ENCODE data around the gene CYB5RL. TPM values are rescaled to one million over a fixed set of nuclear protein-coding genes. Genes with fewer than 3 reads are reported as not detected.

The CYB5RL gene
- total and polyA plus RNA-seq, 2 donors (not counting 3 experiments of a cell fraction or from before 2014, with no cell fraction given): 5.8 to 8.6 TPM

DNA sequence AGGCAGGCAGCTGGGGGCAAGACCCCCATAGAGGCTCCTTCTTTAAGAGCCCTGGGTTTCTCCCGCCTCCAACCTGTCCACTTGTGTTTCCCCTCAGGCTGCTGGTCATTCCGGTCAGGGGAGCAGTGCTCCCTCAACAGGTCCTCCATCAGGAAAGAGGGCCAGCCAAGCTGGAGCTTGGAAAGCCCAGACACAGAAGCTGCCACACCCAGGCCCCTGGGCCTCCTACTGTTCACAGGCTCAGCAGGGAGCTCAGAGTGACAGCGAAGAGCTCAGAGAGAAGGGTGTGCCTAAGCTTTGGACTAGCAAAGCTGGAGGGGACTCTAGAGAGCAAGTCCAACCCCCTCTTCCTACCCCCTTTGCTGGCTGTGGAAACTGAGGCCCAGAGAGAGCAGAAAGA lies 36.8 kb downstream of the CYB5RL start:
- no peak overlapping the region for H3K9ac ChIP-seq (replicated peaks; ENCODE audit: extremely low read depth, insufficient read depth, low read length)
- no peak for DNase-seq (ENCODE audit: low read depth, low spot score)

More for the DNA sequence above, 36.8 kb downstream of the CYB5RL start:
- intact Hi-C loops (cut with micrococcal nuclease) (no loop called here), dilution Hi-C loops (cut with MboI; ENCODE audit: extremely low pct_ligation_motif_present, low sequenced_read_pairs) (no loop called here)
- Histone ChIP-seq H3K27me3 (ENCODE audit: control insufficient read depth in 2 of 2, insufficient read depth in 2 of 2, low read length in 2 of 2) (no peaks in the 10 kb centered on the region), H3K9me3 (replicated peaks; ENCODE audit: control insufficient read depth, insufficient read depth, low read length) (no peaks in the 10 kb centered on the region), H3K79me2 (ENCODE audit: control insufficient read depth, insufficient read depth, low read length) (no peaks in the 10 kb centered on the region), H3K4me1 (ENCODE audit: control insufficient read depth, extremely low read depth, insufficient read depth, low read length) (no peaks in the 10 kb centered on the region), H2AFZ (ENCODE audit: low read depth, low read length) (no peak overlapping the region), H3K4me2 (ENCODE audit: insufficient read depth, low read length) (no peak overlapping the region), H4K20me1 (replicated peaks; ENCODE audit: control insufficient read depth, extremely low read depth, insufficient read depth, low read length) (no peaks in the 10 kb centered on the region), H3K9me1 (replicated peaks; ENCODE audit: control insufficient read depth, extremely low read depth, insufficient read depth, low read length) (no peaks in the 10 kb centered on the region), H3K27ac (ENCODE audit: insufficient read depth, low read depth, low read length) (no peak overlapping the region), H3K36me3 (ENCODE audit: control insufficient read depth in 2 of 2, extremely low read depth in 1 of 2, insufficient read depth in 2 of 2, low read length in 2 of 2) (no peaks in the 10 kb centered on the region), H3K4me3 (replicated peaks in 1 of 3; ENCODE audit: insufficient read depth in 1 of 3, low read depth in 1 of 3, low read length in 3 of 3) (no peak overlapping the region)
- BruUV-seq (replicated peaks): no TSS peak
- ChIA-PET POLR2A (interaction anchor here (0.5 kb wide), 1 partner anchor 487 kb away, joined by 3 read pairs; no protein-coding TSS in a partner anchor), CTCF (interaction anchor here (0.9 to 1.4 kb wide), 4 partner anchors 9 to 42 kb away, joined by 3 to 4 read pairs (median 3); no protein-coding TSS in a partner anchor)
- FAIRE-seq: no peak
- TF ChIP-seq, protein P1, sequence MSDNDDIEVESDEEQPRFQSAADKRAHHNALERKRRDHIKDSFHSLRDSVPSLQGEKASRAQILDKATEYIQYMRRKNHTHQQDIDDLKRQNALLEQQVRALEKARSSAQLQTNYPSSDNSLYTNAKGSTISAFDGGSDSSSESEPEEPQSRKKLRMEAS (IDR thresholded peaks at IDR 0.05; ENCODE audit: insufficient read depth, insufficient read length): no peak
- no peak for TF ChIP-seq GATA2 (IDR thresholded peaks at IDR 0.05; ENCODE audit: insufficient read depth, insufficient read length, low read depth, low read length)
- no peak for TF ChIP-seq POLR2A (IDR thresholded peaks at IDR 0.05; ENCODE audit: low read depth, low read length)
- no peak for TF ChIP-seq JUN (IDR thresholded peaks at IDR 0.05; ENCODE audit: borderline replicate concordance, insufficient read depth, insufficient read length, low read depth)
- TF ChIP-seq EZH2 (IDR thresholded peaks at IDR 0.05; ENCODE audit: borderline replicate concordance, low read depth, low read length, severe bottlenecking): no peak
- no peak for TF ChIP-seq MYC (IDR thresholded peaks at IDR 0.05; ENCODE audit: low read depth, low read length)
- TF ChIP-seq, protein P2, sequence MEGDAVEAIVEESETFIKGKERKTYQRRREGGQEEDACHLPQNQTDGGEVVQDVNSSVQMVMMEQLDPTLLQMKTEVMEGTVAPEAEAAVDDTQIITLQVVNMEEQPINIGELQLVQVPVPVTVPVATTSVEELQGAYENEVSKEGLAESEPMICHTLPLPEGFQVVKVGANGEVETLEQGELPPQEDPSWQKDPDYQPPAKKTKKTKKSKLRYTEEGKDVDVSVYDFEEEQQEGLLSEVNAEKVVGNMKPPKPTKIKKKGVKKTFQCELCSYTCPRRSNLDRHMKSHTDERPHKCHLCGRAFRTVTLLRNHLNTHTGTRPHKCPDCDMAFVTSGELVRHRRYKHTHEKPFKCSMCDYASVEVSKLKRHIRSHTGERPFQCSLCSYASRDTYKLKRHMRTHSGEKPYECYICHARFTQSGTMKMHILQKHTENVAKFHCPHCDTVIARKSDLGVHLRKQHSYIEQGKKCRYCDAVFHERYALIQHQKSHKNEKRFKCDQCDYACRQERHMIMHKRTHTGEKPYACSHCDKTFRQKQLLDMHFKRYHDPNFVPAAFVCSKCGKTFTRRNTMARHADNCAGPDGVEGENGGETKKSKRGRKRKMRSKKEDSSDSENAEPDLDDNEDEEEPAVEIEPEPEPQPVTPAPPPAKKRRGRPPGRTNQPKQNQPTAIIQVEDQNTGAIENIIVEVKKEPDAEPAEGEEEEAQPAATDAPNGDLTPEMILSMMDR (IDR thresholded peaks at IDR 0.05; ENCODE audit: extremely low read depth in 1 of 2, insufficient read depth in 1 of 2, low read depth in 1 of 2, low read length in 2 of 2): no peak
- TF ChIP-seq FOS (IDR thresholded peaks at IDR 0.05; ENCODE audit: borderline replicate concordance, insufficient read depth, low read length): no peak

All from endothelial cell of umbilical vein (primary cell).